HL-60 (cell line): ENCODE measurements around the gene AP2A2.

Experiments used
- DNase-seq, 2 experiments: peaks; one replicate each; pipeline ENCODE4 v3.0.0-alpha.2; 2010 to 2020; ENCODE audit warnings: low read depth in 1 of 2, low spot score in 1 of 2
- H3K27ac ChIP-seq: fragments of 250-450 bp; sonication (Bioruptor Pico); replicated peaks from 2 replicates; pipeline ENCODE4 v1.5.1; 2020; ENCODE audit warnings: mild to moderate bottlenecking, moderate library complexity
- H3K27me3 ChIP-seq: fragments of 250-450 bp; sonication (Bioruptor Pico); 2 replicates; pipeline ENCODE4 v1.5.1; 2021; ENCODE audit warnings: mild to moderate bottlenecking, moderate library complexity; ENCODE audit not compliant: insufficient read depth, poor library complexity, severe bottlenecking
- H3K4me3 ChIP-seq: replicated peaks from 2 replicates; pipeline ENCODE4 v1.5.1; 2011; ENCODE audit warnings: mild to moderate bottlenecking, control low read depth, low read length; ENCODE audit not compliant: insufficient read depth
- CTCF ChIP-seq: IDR thresholded peaks from one replicate; pipeline ENCODE4 v1.5.1; 2011; ENCODE audit warnings: low read length, control low read depth, inconsistent platforms; ENCODE audit not compliant: insufficient read depth
- GABPA ChIP-seq: IDR thresholded peaks from 2 replicates; pipeline ENCODE4 v1.6.1; 2012; ENCODE audit warnings: low read depth
- POLR2AphosphoS5 ChIP-seq: IDR thresholded peaks from 2 replicates; pipeline ENCODE4 v1.6.1; 2012; ENCODE audit warnings: low read depth
- REST ChIP-seq: IDR thresholded peaks from 2 replicates; pipeline ENCODE4 v1.6.1; 2012; ENCODE audit warnings: low read depth; ENCODE audit not compliant: insufficient replicate concordance
- SPI1 ChIP-seq: IDR thresholded peaks from 2 replicates; pipeline ENCODE4 v1.6.1; 2012; ENCODE audit warnings: low read depth, mild to moderate bottlenecking, borderline replicate concordance

Gene AP2A2

GRCh38 chr11:921921-922678 is 3.6 kb upstream of the AP2A2 start:
- Histone ChIP-seq H3K4me3 (no peak overlapping the region), H3K27ac (no peak overlapping the region), H3K27me3 (no peaks in the 10 kb centered on the region)
- TF ChIP-seq GABPA (no peak), REST (no peak), CTCF (no peak), SPI1 (no peak)
- no peak for DNase-seq

- Histone ChIP-seq H3K27me3 (no peaks in the 10 kb centered on the region), H3K27ac (no peak overlapping the region), H3K4me3 (no peak overlapping the region)
- TF ChIP-seq REST (no peak), CTCF (no peak), SPI1 (no peak), POLR2AphosphoS5 (no peak), GABPA (no peak)
- no peak for DNase-seq
These were observed 1.8 kb upstream of the AP2A2 start for GRCh38 chr11:923691-924405.

- H3K27ac ChIP-seq = no peak overlapping the region
- TF ChIP-seq CTCF (no peak), REST (no peak), GABPA (no peak), POLR2AphosphoS5 (no peak), SPI1 (no peak)
These were observed 1.1 kb upstream of the AP2A2 start for GRCh38 chr11:924406-925157.

More at GRCh38 chr11:924406-925157, 1.1 kb upstream of the AP2A2 start:
- no peak for DNase-seq
- no peaks in the 10 kb centered on the region for H3K27me3 ChIP-seq
- no peak overlapping the region for H3K4me3 ChIP-seq
